HG02973 (cell line): ENCODE data around the gene ZNRF1.
"Not testable (repeated sequence)": the region's sequence is repeated elsewhere in the genome, so short reads cannot be mapped to it uniquely, and the experiment has no call there.

Experiments
- ATAC-seq: cut with Tn5 transposase; IDR thresholded peaks from one replicate; pipeline ENCODE4 v1.9.1; 2021; ENCODE audit warnings: moderate library complexity; ENCODE audit not compliant: unreplicated experiment

Gene ZNRF1

GRCh38 chr16:75111514-75111940 is 112.7 kb downstream of the ZNRF1 start:
- ATAC-seq = peak; percentile 6

DNA sequence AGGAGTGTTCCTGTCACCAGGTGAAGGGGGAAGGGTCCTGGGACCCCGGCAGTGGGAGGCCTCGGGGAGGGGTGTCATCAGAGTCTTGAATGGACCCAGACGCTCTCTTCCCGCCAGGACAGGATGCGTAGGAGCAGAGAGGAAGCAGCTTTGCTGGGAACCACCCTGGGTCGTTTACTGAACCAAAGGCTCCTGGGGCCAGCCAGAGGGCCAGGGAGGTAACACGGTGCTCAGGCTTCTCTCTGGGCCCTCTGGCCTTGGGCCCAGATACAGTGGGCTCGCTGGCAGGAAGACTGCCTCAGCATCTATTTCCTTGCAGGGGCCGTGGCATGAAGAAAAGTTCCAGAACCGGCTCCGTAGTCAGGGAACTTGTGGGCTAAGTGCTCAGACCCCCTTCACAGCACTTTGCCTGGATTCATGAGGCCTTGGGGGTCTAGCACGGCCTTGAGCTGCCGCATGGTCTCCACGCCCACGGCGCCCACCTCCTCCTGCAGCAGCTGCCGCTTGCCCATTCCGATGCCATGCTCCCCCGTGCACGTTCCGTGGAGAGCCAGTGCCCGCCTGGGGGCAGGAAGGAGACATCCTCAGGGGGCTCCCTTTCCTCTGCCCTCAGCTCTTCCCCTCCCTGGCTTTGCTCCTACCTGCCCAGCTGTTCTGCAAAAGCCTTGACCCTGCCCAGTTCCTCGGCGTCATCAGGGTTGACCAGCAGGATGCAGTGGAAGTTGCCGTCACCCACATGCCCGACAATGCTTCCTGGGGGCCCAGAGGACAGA is 113.3 kb downstream of the ZNRF1 start:
- no peak for ATAC-seq

DNA sequence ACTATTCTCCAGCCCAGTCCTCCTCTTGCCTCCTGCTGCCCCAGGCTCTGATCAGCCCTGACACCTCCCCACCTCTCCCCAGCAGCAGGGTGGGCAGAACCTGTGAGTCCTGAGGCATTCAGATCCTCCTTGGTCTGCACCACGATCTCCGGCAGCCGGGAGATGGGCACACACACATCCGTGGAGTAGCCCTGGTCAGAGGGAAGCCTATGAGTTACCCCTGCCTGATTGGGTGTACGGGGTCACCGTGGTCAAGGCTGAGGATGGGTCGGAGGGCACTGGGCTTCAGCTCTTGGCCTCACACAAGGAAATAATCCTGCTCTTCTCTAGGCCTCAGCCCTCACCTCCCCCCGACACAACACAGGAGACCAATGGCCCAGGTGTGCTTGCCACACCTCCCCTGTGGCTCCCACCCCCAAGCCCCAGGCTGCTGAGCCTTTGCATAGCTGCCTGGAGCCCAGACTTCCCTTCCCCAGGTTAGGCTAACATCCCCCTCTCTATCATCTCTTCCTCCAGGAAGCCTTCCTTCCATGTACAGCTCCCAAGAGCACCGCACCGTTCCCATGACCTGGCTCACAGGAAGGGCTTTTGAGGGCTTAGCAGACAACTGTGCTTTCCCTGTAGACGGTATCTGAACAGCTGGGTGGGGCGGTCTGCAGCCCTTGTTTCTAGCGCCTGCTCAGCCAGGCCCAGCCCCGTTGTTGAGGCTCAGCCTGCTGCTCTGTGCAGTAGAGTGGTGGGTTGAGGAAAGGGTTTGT is 114.1 kb downstream of the ZNRF1 start:
- ATAC-seq = no peak

GRCh38 chr16:75113541-75114121 is 114.8 kb downstream of the ZNRF1 start:
- no peak for ATAC-seq

GRCh38 chr16:75114179-75114945 is 115.5 kb downstream of the ZNRF1 start:
- no peak for ATAC-seq

GRCh38 chr16:75114946-75115825 is 116.4 kb downstream of the ZNRF1 start:
- ATAC-seq = no peak

DNA sequence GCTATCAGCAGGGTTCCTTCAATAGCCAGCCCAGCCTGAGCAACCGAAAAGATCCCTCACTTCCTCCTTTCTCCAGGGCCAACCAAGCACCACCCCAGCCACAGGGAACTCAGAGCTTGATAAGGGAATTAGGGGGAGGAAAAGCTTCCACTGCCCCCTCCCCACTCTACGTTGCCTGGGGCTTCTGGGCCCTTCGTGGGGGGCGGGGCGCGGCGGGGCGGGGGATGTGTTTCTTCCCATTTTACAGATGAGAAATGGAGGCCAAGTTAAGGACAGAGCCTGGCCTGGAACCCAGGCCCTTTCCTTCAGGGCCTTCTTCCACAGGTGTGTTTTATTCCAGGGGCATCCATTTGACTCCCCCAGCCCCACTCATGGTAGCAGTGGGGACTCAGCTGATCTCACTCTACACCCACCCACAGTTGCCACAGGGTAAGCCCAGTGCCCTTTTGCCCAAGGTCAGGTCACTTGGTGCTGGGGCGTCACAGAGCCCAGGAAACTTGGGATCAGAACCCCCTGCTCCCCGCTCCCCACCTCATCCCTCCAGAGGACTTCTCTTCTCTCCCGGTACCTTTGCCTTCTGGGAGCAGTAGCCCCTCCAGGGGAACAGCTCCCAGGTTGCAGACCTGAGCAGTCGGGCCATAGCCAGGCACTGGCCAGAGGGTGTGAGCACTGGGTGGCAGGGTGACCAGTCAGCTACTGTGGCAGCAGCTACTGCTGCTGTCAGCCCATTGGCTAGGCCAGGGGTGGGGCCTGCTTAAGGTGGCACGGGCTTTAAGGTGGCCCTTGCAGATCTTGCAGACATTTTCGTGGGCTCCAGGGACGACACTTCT is 117.5 kb downstream of the ZNRF1 start, which contains the start of gene LDHD:
Gene LDHD (minus strand): TSS at position 700 of the 830 bp plus-strand sequence. CDS start 60 bp downstream, at position 640.
- ATAC-seq = no peak

GRCh38 chr16:75116911-75117245 is 118.1 kb downstream of the ZNRF1 start:
- ATAC-seq = no peak

- no peak for ATAC-seq
Observed at GRCh38 chr16:75118943-75119539, 120.2 kb downstream of the ZNRF1 start.

DNA sequence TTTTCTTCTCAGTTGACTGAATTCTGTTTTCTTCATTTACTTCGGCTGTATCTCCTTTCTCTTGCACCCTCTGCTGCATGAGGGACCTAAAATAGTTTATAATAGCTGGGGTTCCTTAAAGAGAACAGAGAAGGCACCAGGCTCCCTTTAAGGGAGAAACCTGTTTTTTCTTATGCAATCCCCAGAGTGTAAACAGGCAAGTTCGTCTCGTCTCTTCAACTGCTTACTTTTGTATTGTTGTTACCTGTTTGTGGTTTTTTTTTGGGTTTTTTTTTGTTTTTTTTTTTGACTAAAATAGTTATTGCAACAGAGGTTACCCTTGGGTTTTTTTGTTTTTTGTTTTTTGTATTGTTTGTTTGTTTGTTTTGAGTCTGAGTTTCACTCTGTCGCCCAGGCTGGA is 121.4 kb downstream of the ZNRF1 start:
- no peak for ATAC-seq

DNA sequence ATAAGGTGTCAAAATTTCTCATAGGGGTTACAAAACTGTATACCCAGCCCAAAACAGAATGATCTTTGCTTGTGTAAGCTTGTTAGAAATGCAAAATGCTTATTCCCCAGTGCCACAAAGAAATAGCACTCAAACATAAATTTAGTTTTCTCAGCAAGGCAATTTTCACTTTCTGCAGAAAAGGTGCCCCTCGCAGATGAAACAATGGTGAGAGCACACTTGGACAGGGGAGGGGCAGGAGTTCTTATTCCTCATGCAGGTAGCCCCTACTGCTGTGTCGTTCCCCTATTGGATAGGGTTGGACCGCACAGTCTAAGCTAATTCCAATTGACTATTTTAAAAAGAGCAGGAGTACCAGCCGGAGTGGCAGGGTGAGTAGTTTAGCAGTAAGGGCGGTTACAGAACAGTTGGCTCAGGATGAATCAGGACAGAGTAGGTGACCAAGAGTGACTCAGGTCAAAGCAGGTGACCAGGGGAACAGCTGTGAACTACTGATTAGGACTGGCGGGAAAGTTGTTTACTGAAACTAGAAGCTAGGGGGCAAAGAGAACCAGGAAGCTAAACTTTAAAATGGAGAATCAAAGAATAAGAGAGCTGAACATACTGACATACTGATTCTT is 123.2 kb downstream of the ZNRF1 start:
- no peak for ATAC-seq

DNA sequence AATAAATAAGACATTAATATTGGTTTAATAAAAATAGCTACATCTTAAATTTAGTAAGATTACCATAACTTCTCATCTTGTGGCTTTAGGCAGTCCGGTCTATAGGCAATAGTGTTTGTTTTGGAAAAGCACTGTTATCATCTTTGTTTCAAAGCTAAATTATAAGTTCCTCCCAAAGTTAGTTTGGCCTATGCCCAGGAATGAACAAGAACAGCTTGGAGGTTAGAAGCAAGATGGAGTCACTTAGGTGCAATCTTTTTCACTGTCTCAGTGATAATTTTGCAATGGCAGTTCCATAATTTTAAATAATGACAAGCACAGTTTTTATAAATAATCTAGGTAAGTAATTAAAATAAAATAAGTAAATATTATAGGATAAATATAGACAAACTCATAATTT is 123.8 kb downstream of the ZNRF1 start:
- no peak for ATAC-seq

DNA sequence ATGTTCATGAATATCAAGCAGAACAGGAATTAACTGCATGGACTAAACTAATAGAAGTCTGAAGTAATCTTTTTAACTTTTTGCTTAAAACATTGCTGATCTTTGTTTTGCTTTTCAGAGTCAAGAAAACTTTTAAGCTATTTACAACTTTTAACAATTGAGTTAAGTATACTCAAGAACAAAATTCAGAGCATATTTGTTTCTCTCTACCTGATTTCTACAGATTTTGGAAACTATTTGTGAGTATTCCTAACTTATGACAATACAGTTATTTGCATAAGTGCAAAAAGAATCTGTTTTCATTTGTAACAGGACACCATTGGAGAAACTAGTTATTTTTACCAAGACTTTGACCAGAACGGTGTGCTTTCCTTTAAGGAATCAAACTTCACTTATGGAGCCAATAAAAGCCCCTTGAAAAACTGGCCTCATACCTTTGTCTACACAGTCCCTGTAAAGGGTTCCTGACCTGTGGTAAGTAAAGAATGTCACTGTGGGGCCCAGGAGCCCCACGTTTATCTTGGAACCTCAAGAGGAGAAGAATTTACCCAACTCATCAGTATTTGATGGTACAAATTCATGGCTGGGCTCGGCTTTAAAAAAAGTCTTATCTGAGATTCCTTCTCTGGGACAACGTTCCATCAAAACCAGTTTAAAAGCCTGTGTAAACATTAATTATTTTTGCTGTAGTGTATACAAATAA is 129.0 kb downstream of the ZNRF1 start:
- no peak for ATAC-seq

DNA sequence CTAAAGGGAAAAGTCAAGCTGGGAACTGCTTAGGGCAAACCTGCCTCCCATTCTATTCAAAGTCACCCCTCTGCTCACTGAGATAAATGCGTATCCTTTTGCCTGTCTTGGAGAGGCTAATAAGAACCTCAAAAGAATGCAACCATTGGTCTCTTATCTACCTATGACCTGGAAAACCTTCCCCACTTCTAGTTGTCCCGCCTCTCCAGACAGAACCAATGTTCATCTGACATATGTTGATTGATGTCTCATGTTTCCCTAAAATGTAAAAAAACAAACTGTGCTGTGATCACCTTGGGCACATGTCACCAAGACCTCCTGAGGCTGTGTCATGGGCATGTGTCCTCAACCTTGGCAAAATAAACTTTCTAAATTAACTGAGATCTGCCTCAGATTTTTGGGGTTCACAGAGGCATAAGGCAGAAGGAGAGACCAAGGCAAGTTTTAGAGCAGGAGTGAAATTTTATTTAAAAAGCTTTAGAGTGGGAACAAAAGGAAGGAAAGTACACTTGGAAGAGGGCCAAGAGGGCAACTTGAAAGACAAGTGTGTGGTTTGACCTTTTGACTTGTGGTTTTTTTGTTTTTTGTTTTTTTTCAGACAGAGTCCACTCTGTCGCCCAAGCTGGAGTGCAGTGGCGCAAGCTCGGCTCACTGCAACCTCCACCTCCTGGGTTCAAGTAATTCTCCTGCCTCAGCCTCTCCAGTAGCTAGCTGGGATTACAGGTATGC is 130.8 kb downstream of the ZNRF1 start:
- not testable (repeated sequence) for ATAC-seq

DNA sequence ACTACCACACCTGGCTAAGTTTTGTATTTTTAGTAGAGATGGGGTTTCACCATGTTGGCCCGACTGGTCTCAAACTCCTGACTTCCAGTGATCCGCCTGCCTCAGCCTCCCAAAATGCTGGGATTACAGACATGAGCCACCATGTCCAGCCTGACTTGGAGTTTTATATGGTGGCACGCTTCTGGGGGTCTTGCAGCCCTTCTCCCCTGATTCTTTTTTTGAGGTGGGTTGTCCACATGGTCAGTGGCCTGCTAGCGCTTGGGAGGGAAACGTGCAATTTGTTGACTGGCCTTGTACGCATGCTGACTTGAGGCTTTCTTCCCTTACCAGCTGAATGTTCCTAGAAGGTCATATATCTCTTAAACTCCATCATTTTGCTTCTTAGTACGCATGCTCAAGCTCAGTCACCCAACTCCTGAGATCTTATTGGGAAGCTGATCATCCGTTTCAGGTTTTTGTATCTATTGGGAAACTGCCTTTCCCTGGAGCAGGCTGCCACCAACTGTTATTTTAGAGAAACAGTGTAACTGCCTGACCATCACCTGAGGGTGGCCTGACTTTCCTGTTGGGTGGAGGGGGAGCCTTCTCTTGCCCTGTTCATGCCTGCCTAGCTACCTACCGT is 131.4 kb downstream of the ZNRF1 start:
- ATAC-seq = no peak

- no peak for ATAC-seq
Observed at GRCh38 chr16:75131081-75131480, 132.3 kb downstream of the ZNRF1 start.

DNA sequence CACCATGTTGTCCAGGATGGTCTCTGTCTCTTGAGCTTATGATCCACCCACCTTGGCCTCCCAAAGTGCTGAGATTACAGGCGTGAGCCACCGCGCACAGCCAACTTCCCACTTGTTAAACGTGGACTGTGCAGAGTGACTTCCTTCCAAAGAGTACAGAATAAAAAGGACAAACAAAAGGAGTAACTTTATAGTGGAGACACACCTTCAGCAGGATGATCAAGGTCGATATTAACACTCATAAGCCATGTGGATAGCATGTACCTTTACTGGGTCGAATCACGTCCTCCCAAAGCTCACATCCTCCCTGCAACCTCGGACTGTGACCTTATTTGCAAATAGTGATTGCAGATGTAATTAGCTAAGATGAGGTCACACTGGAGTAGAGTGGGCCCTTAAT is 139.4 kb downstream of the ZNRF1 start:
- ATAC-seq = no peak
